Right renal cortex interstitium (tissue), 3 donors: ENCODE measurements around the gene MCFD2. TPM values are rescaled to one million over a fixed set of nuclear protein-coding genes. Genes with fewer than 3 reads are reported as not detected.
"Not testable (repeated sequence)": the region's sequence is repeated elsewhere in the genome, so short reads cannot be mapped to it uniquely, and the experiment has no call there.

Experiments
- DNase-seq, 3 donors: peaks; one replicate each; pipeline ENCODE4 v3.0.0-alpha.2; 2013; ENCODE audit warnings: low read depth in 3 of 3, low spot score in 2 of 3
- polyA plus RNA-seq, 3 donors: library from polyadenylated mRNA; unstranded; fragments of 120-200 nt; gene quantifications; one replicate each; pipeline ENCODE4 v1.2.1, GENCODE V29; 2013; ENCODE audit not compliant: insufficient read length in 3 of 3

The MCFD2 gene
- polyA plus RNA-seq, 3 donors: 95.3 to 100 (median 97.3) TPM

GRCh38 chr2:46875962-46876689, 39.5 kb downstream of the MCFD2 start:
- DNase-seq: not testable (repeated sequence)

- DNase-seq: no peak
Measured at GRCh38 chr2:46875226-46875899, 40.2 kb downstream of the MCFD2 start.

GRCh38 chr2:46874236-46874929, 41.2 kb downstream of the MCFD2 start:
- no peak for DNase-seq

GRCh38 chr2:46873604-46874068, 42.0 kb downstream of the MCFD2 start:
- no peak for DNase-seq

GRCh38 chr2:46872902-46873603, 42.6 kb downstream of the MCFD2 start:
- no peak for DNase-seq

- DNase-seq: no peak
Measured at GRCh38 chr2:46871976-46872381, 43.6 kb downstream of the MCFD2 start.

- no peak for DNase-seq
Measured at GRCh38 chr2:46870051-46870839, 45.4 kb downstream of the MCFD2 start.

GRCh38 chr2:46869621-46870020, 46.0 kb downstream of the MCFD2 start:
- no peak for DNase-seq

- DNase-seq: no peak
Measured at GRCh38 chr2:46866770-46867246, 48.8 kb downstream of the MCFD2 start.

GRCh38 chr2:46865181-46865970, 50.2 kb downstream of the MCFD2 start:
- DNase-seq: no peak

- no peak for DNase-seq
Measured at GRCh38 chr2:46863882-46864281, 51.7 kb downstream of the MCFD2 start.

GRCh38 chr2:46862514-46862913, 53.1 kb downstream of the MCFD2 start:
- no peak for DNase-seq

- no peak for DNase-seq
Measured at GRCh38 chr2:46861916-46862315, 53.7 kb downstream of the MCFD2 start.

- DNase-seq: no peak
Measured at GRCh38 chr2:46859482-46859881, 56.1 kb downstream of the MCFD2 start.

GRCh38 chr2:46858702-46859090, 56.9 kb downstream of the MCFD2 start:
- DNase-seq: no peak

GRCh38 chr2:46857871-46858701, 57.5 kb downstream of the MCFD2 start:
- no peak for DNase-seq

- no peak for DNase-seq
Measured at GRCh38 chr2:46856336-46856735, 59.3 kb downstream of the MCFD2 start.

GRCh38 chr2:46855805-46856204, 59.8 kb downstream of the MCFD2 start:
- no peak for DNase-seq
